Breast epithelium (tissue), 3 donors: ENCODE data around the gene TSEN15.

Source experiments
- POLR2A ChIP-seq: fragments of 450-650 bp; IDR thresholded peaks from one replicate; pipeline ENCODE4 v1.6.1; 2016; ENCODE audit warnings: antibody characterized with exemption, mild to moderate bottlenecking, moderate library complexity
- POLR2AphosphoS5 ChIP-seq, 3 donors: sonication (generic); formaldehyde crosslinking; IDR thresholded peaks; one replicate each; pipeline ENCODE4 v1.6.1; 2017; ENCODE audit warnings: antibody characterized with exemption in 3 of 3
- TF ChIP-seq, protein P1 (sequence below), 3 donors: fragments of 450-650 bp; IDR thresholded peaks; one replicate each; pipeline ENCODE4 v1.5.1; 2016 to 2017; ENCODE audit warnings: antibody characterized with exemption in 3 of 3, mild to moderate bottlenecking in 3 of 3, moderate library complexity in 3 of 3

DNA sequence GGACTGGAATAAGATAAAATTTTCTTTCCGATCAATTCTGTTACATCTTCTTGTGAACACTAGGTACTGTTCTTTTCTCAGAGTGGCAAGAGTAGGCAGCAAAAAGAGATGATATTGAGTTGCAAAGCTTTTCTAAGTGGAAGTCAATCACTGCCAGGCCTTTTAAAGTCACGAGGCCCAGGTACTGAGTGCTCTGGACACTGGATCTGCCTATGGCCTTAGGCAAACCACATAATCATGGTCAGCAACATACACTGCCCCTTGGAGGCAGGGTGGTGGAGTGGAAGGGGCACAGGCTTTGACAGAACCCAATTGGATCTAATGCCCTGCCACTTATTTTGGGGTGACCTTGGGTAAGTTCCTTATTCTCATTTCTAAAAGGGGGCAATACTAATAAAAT, 41.5 kb downstream of the TSEN15 start:
- no peak for TF ChIP-seq POLR2A
- TF ChIP-seq, protein P1, sequence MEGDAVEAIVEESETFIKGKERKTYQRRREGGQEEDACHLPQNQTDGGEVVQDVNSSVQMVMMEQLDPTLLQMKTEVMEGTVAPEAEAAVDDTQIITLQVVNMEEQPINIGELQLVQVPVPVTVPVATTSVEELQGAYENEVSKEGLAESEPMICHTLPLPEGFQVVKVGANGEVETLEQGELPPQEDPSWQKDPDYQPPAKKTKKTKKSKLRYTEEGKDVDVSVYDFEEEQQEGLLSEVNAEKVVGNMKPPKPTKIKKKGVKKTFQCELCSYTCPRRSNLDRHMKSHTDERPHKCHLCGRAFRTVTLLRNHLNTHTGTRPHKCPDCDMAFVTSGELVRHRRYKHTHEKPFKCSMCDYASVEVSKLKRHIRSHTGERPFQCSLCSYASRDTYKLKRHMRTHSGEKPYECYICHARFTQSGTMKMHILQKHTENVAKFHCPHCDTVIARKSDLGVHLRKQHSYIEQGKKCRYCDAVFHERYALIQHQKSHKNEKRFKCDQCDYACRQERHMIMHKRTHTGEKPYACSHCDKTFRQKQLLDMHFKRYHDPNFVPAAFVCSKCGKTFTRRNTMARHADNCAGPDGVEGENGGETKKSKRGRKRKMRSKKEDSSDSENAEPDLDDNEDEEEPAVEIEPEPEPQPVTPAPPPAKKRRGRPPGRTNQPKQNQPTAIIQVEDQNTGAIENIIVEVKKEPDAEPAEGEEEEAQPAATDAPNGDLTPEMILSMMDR (IDR thresholded peaks at IDR 0.05): no peak
- no peak for TF ChIP-seq POLR2AphosphoS5 (IDR thresholded peaks at IDR 0.05)
